NCI-H526 treated with DMSO at 0.1 percent for 48 hours (cell line): ENCODE results near the gene CAPZA1.
"Not testable (repeated sequence)": the region's sequence is repeated elsewhere in the genome, so short reads cannot be mapped to it uniquely, and the experiment has no call there.

ENCODE experiments used
- DNase-seq: peaks from one replicate; lab custom pipeline; 2025; lab: John Stamatoyannopoulos, UW

The CAPZA1 gene

GRCh38 chr1:112628516-112628915 lies 8.9 kb downstream of the CAPZA1 start:
- no peak for DNase-seq

- no peak for DNase-seq
Observed at GRCh38 chr1:112629256-112629655, 9.6 kb downstream of the CAPZA1 start.

- no peak for DNase-seq
Observed at GRCh38 chr1:112633628-112634027, 14.0 kb downstream of the CAPZA1 start.

GRCh38 chr1:112634367-112634766 lies 14.7 kb downstream of the CAPZA1 start:
- no peak for DNase-seq

DNA sequence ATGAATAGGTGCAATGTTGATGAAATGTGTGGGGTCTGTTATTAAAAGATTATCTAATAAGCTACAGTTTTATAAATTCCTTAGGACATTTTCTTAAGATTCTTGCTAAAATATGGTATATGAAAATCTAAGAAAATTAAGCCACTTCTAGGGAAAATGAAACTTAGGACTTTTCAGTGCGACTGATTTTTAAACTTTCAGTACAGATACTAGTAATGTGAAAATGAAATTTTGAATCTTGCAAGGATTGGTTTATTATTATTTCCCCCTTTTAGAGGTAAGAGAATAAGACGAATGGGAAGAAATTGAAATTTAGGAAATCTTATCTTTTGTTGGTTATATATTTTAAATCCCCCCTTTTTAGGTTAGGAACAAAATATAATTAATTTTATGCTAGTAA lies 16.4 kb downstream of the CAPZA1 start:
- no peak for DNase-seq

GRCh38 chr1:112636597-112637253 lies 17.1 kb downstream of the CAPZA1 start:
- DNase-seq: no peak

- no peak for DNase-seq
Observed at GRCh38 chr1:112637254-112638109, 17.9 kb downstream of the CAPZA1 start.

- DNase-seq: no peak
Observed at GRCh38 chr1:112638110-112638428, 18.4 kb downstream of the CAPZA1 start.

DNA sequence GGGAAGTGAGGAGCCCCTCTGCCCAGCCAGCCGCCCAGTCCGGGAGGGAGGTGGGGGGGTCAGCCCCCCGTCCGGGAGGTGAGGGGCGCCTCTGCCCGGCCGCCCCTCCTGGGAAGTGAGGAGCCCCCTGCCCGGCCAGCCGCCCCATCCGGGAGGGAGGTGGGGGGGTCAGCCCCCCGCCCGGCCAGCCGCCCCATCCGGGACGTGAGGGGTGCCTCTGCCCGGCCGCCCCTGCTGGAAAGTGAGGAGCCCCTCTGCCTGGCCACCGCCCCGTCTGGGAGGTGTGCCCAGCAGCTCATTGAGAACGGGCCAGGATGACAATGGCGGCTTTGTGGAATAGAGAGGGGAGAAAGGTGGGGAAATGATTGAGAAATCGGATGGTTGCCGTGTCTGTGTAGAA lies 20.8 kb downstream of the CAPZA1 start:
- not testable (repeated sequence) for DNase-seq

- DNase-seq: no peak
Observed at GRCh38 chr1:112643080-112643479, 23.4 kb downstream of the CAPZA1 start.

- no peak for DNase-seq
Observed at GRCh38 chr1:112646225-112646624, 26.6 kb downstream of the CAPZA1 start.

- no peak for DNase-seq
Observed at GRCh38 chr1:112651205-112651604, 31.6 kb downstream of the CAPZA1 start.

GRCh38 chr1:112665857-112666256 lies 46.2 kb downstream of the CAPZA1 start:
- no peak for DNase-seq

- DNase-seq: no peak
Observed at GRCh38 chr1:112666946-112667345, 47.3 kb downstream of the CAPZA1 start.

- no peak for DNase-seq
Observed at GRCh38 chr1:112672009-112672408, 52.4 kb downstream of the CAPZA1 start.

GRCh38 chr1:112672842-112673241 lies 53.2 kb downstream of the CAPZA1 start:
- no peak for DNase-seq

DNA sequence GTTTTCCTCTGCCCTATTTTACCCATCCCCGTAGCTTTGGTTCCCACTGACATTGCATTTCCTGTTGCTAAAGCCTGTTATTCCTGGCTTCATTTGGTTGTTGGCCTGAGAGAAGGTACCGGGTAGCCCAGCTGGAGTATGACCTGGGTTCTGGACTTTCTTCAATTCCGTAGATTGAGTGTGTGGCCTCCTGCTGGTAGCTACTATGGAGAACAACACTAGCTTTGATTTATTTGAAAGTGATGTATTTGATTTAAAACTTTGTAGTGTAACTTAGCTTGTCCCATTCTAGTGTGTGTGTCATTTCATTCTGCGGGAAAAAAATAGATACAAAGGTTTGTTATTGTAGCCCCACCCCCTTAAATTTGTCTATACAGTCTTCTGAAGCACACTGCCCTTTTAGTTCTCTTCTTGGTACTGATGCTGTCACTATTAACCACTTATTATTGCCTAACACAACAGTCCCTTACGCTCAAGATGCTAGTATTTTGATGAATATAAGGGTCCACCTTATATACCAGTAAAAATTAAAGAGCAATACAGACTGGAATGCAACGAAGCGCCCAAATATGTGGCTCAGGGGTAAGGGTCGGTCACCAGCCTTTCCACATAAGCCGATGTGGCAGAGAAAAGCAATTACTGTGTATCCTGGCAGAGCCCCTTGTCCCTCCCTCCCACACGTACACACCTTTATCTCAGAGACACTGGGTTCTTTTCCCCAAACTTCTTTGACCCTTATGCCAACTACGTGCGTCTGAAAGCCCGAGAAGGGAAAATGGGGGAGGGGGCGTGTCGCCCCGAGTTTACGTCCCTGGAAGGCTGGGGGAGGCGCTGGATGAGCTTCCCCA lies 54.2 kb downstream of the CAPZA1 start:
- no peak for DNase-seq

GRCh38 chr1:112674440-112674985 lies 54.9 kb downstream of the CAPZA1 start, which contains the start of gene MOV10:
Gene MOV10 (plus strand): TSS chr1:112674659. CDS start chr1:112674913, 254 bp downstream.
- peak; percentile 82 for DNase-seq

DNA sequence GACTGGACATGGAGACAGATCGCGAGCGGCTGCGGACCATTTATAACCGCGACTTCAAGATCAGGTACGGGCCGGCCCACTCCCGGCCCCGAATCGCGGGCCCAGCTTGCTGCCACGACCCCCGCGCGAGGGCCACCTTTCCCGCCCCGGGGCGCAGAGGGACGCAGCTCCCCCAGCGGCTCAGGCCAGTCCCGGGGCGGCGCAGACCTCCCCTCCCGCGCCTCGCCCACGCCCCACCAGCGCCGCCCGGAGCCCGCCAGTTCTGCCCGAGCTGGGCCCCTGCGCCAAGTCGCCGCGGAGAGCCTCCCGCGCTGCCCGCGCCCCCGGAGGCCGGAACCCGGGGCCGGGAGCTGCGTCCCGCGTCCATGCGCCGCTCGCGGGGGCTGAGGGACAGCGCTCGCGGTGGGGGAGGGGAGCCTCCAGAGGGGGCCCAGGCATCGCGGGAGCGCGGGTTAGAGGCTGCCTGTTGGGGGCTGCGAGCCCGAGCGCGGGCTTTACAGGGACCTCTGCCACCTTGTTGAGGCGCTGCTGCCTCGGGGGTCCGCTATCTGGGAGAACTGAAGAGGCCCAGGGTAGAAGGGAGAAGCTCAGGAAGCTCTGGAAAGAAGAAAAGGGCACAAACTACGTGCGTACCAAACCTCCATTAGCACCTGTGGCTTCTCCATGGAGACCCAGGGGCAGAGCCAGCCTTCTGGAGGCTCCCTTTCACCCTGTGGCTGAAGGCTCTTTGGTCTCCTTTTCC lies 55.5 kb downstream of the CAPZA1 start:
- peak; percentile 50 for DNase-seq

- DNase-seq: no peak
Observed at GRCh38 chr1:112675728-112676381, 56.2 kb downstream of the CAPZA1 start.

DNA sequence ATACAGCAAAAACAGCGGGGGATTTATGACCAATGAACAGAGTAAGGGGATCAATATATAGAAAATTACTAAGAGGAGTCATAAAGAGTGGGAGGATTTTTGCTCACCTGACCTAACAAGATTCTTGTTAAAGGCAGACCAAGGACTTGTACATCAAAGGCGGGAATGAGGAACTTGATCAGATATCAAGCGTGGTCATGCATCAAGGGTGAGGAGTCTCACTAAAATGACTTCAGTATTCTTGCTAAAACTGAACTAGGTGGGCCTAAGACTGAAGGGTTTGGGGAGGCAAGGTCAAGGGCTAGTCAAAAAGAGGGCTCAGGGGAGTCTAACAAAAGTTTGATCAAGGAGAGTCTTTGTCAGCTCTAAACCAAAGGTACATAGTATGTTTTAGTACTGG lies 56.9 kb downstream of the CAPZA1 start:
- DNase-seq: no peak
